C4-2B (cell line): ENCODE measurements around the gene CMKLR1.

Experiments used
- ZFX ChIP-seq: fragments of 450-650 bp; IDR thresholded peaks from 2 replicates; pipeline ENCODE4 v1.6.1; 2017
- TF ChIP-seq, protein P1 (sequence below): fragments of 450-650 bp; conservative IDR thresholded peaks from 2 replicates; pipeline ENCODE4 v1.5.1; 2017; ENCODE audit warnings: mild to moderate bottlenecking

DNA sequence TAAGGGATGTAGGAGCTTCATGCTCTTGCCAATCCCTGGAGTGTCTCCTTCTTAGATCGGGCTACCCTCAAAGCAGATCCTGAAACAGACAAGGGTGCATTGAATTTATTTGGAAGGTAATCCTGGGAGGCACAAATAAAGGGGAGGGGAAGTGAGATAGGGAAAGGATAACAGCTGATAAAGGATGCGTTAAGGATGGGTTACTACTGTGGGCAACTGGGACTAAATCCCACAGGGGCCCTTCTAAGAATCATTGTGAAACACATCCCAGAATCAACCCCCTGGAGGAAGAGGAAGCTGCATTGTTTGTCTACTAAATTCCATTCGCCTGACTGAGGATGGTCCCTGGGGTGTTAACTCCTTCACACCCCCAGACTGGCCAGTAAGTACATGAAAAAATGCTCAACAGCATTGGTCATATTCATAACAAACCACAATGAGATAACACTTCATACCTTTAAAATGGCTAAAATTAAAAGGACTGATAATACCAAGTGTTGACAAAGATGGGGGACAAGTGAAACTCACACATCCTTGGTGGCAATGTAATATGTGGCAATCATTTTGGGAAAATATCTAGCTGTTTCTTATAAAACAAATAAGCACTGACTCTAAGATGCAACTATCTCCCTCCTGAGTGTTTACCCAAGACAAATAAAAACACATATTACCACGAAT is 37.0 kb upstream of the CMKLR1 start:
- TF ChIP-seq, protein P1, sequence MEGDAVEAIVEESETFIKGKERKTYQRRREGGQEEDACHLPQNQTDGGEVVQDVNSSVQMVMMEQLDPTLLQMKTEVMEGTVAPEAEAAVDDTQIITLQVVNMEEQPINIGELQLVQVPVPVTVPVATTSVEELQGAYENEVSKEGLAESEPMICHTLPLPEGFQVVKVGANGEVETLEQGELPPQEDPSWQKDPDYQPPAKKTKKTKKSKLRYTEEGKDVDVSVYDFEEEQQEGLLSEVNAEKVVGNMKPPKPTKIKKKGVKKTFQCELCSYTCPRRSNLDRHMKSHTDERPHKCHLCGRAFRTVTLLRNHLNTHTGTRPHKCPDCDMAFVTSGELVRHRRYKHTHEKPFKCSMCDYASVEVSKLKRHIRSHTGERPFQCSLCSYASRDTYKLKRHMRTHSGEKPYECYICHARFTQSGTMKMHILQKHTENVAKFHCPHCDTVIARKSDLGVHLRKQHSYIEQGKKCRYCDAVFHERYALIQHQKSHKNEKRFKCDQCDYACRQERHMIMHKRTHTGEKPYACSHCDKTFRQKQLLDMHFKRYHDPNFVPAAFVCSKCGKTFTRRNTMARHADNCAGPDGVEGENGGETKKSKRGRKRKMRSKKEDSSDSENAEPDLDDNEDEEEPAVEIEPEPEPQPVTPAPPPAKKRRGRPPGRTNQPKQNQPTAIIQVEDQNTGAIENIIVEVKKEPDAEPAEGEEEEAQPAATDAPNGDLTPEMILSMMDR, result no peak
- TF ChIP-seq ZFX, result no peak
